Measurements from ENCODE around the gene ADRA1B. TPM values are rescaled to one million over a fixed set of nuclear protein-coding genes. Genes with fewer than 3 reads are reported as not detected.

ADRA1B gene
- total and polyA plus RNA-seq, 8 donors = 0.18 to 9.3 (median 0.25) TPM; not detected in 3

DNA sequence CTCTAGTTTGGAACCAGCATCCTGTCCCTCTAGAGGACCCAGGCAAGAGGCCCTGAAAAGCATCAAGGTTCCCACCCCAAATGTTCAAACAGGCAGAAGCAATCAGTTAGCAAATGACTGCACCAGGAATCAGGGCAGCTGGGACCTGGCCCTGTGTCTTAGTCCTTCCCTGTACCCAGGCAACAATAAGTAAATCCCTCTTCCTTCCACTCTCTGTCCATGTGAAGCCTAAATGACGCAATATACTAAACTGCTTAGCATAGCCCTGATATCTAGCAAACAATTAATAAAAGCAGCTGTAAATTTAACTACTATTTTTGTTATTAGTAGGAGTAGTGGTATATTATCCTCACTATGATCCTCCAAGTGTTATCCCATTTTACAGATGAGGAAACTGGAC lies 13.2 kb upstream of the ADRA1B start:
- TF ChIP-seq POLR2A (IDR thresholded peaks at IDR 0.05) (no peak), POLR2AphosphoS5 (IDR thresholded peaks at IDR 0.05) (no peak), EP300 (IDR thresholded peaks at IDR 0.05) (no peak)
- Histone ChIP-seq H3K4me1 (peaks cover 0 to 4% (median 0%) of the 10 kb centered on the region in 4 donors), H3K27me3 (no peaks in the 10 kb centered on the region), H3K36me3 (no peaks in the 10 kb centered on the region), H3K9me3 (no peaks in the 10 kb centered on the region), H3K4me3 (no peak overlapping the region), H3K27ac (no peak overlapping the region)
- no peak for DNase-seq
- WGBS, 5 donors = 83 to 100% (median 90%) methylated on average over 1 of the region's 1 CpG
- intact Hi-C loops (cut with DNase I; ENCODE audit: low total_unique reads) = no loop called here

DNA sequence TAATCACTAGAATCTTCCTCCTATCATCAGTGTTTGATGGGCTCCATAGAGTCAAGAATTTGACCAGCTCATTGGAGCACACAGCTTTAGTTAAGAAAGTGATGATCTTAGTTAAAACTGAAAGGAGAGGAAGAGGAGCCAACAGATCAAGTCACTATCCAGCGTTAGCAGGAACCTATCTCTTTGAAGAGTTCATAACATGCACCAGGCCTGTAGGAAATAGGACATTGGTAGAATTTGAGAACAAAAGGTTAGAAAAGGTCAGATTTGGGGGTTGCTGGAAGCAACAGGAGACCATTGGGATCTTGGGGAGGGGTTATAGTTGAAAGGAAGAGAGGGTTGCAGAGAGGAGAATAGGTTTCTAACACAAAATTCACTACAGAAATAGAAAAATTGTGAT lies 11.4 kb upstream of the ADRA1B start:
- H3K9me3 ChIP-seq = no peaks in the 10 kb centered on the region
- 59 to 92% (median 83%) methylated on average over 1 of the region's 1 CpG for WGBS, 5 donors
- DNase-seq = no peak
- no peak overlapping the region for H3K27ac ChIP-seq
- H3K4me3 ChIP-seq = no peak overlapping the region
- H3K36me3 ChIP-seq = no peaks in the 10 kb centered on the region
- H3K4me1 ChIP-seq = peaks cover 0 to 4% (median 0%) of the 10 kb centered on the region in 4 donors
- H3K27me3 ChIP-seq = no peaks in the 10 kb centered on the region
- intact Hi-C loops (cut with DNase I; ENCODE audit: low total_unique reads) = no loop called here
- TF ChIP-seq POLR2AphosphoS5 (IDR thresholded peaks at IDR 0.05) = no peak

DNA sequence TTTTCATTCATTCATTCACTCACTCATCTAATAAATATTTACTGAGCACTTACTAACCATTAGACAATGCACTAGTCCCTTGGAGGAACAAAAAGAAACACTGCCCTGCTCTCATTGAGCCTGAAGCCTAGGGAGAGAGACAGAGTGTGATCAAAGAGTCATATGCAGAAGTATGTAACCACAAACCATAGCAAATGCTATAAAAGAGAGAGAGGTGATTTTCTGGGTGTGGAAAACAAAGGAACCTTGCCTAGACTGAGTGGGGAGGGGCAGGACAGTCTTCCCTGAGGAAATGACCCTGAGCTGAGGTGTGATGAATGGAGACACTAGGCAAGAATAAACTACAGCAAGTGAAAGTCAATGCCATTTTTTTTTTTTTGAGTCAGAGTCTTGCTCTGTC lies 10.8 kb upstream of the ADRA1B start:
- intact Hi-C loops (cut with DNase I; ENCODE audit: low total_unique reads) = no loop called here
- Histone ChIP-seq H3K36me3 (no peaks in the 10 kb centered on the region), H3K27me3 (no peaks in the 10 kb centered on the region), H3K4me1 (peaks cover 0 to 4% (median 0%) of the 10 kb centered on the region in 4 donors), H3K4me3 (no peak overlapping the region), H3K27ac (no peak overlapping the region), H3K9me3 (no peaks in the 10 kb centered on the region)
- no peak for DNase-seq
- TF ChIP-seq EP300 (IDR thresholded peaks at IDR 0.05) (no peak), POLR2A (IDR thresholded peaks at IDR 0.05) (no peak), POLR2AphosphoS5 (IDR thresholded peaks at IDR 0.05) (no peak)
- TF ChIP-seq, protein P1, sequence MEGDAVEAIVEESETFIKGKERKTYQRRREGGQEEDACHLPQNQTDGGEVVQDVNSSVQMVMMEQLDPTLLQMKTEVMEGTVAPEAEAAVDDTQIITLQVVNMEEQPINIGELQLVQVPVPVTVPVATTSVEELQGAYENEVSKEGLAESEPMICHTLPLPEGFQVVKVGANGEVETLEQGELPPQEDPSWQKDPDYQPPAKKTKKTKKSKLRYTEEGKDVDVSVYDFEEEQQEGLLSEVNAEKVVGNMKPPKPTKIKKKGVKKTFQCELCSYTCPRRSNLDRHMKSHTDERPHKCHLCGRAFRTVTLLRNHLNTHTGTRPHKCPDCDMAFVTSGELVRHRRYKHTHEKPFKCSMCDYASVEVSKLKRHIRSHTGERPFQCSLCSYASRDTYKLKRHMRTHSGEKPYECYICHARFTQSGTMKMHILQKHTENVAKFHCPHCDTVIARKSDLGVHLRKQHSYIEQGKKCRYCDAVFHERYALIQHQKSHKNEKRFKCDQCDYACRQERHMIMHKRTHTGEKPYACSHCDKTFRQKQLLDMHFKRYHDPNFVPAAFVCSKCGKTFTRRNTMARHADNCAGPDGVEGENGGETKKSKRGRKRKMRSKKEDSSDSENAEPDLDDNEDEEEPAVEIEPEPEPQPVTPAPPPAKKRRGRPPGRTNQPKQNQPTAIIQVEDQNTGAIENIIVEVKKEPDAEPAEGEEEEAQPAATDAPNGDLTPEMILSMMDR (IDR thresholded peaks at IDR 0.05) = no peak

DNA sequence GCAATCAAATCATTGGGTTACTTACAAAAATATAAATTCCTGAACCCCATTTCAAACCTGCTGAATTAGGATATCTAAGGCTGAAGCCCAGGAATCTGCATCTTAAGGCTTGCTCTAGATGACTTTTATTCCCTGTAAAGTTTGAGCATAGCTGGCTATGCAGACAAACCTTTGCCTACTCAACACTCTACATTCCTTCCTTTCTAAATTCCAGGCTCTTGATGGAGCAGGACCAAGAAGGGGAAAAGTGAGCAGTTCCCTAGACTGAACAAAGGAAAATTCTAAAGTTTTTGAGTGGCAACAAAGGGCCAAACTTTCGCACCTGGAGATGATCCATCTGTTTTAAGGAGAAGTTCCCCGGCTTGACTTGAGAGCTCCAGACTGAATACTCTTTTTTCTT lies 9.8 kb upstream of the ADRA1B start:
- Histone ChIP-seq H3K4me3 (no peak overlapping the region), H3K27ac (no peak overlapping the region), H3K36me3 (no peaks in the 10 kb centered on the region), H3K4me1 (peaks cover 0 to 4% (median 0%) of the 10 kb centered on the region in 4 donors), H3K9me3 (no peaks in the 10 kb centered on the region), H3K27me3 (no peaks in the 10 kb centered on the region)
- intact Hi-C loops (cut with DNase I; ENCODE audit: low total_unique reads) = no loop called here
- WGBS, 5 donors = 91 to 94% (median 92%) methylated on average over 2 of the region's 2 CpGs
- DNase-seq = no peak
- TF ChIP-seq EP300 (IDR thresholded peaks at IDR 0.05) (no peak), POLR2AphosphoS5 (IDR thresholded peaks at IDR 0.05) (no peak), POLR2A (IDR thresholded peaks at IDR 0.05) (no peak)
- TF ChIP-seq, protein P1 (IDR thresholded peaks at IDR 0.05) = no peak

DNA sequence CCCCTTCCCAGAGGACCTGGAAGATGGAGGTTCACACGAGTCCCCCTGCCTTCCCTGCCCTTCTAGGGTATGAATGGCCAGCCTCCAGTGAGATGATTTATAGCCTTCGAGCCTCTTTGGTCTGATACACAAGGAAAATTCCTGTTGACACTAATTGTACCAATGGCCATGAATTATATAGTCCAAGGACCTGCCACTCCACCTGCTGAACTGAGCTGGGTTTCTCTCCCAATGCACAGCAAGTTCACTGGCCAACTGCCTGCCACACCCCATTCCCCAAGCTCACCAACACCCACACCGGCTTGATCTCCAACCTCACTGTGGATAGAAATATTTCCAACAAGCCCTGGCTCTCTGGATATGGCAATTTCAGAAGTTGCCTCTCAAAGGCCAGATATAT lies 9.3 kb upstream of the ADRA1B start:
- H3K9me3 ChIP-seq = no peaks in the 10 kb centered on the region
- H3K36me3 ChIP-seq = no peaks in the 10 kb centered on the region
- DNase-seq = peak in 1 of 2 donors; percentile 64
- TF ChIP-seq POLR2A (IDR thresholded peaks at IDR 0.05) = no peak
- TF ChIP-seq POLR2AphosphoS5 (IDR thresholded peaks at IDR 0.05) = no peak
- TF ChIP-seq, protein P1 (IDR thresholded peaks at IDR 0.05) = no peak
- TF ChIP-seq EP300 (IDR thresholded peaks at IDR 0.05) = no peak
- 38 to 41% (median 38%) methylated on average over 3 of the region's 3 CpGs for WGBS, 5 donors
- no peak overlapping the region for H3K27ac ChIP-seq
- intact Hi-C loops (cut with DNase I; ENCODE audit: low total_unique reads) = no loop called here
- H3K4me3 ChIP-seq = no peak overlapping the region
- H3K4me1 ChIP-seq = peaks cover 0 to 4% (median 3%) of the 10 kb centered on the region in 4 donors
- no peaks in the 10 kb centered on the region for H3K27me3 ChIP-seq

All from stomach (tissue), 9 donors.